ENCODE results near the gene BCDIN3D. TPM values are rescaled to one million over a fixed set of nuclear protein-coding genes. Genes with fewer than 3 reads are reported as not detected.

The BCDIN3D gene
- total and polyA plus RNA-seq, 9 of the 15 experiments (the other 6 are each of a cell fraction or from before 2014, with no cell fraction given) = 3.7 to 6.9 (median 5.6) TPM

DNA sequence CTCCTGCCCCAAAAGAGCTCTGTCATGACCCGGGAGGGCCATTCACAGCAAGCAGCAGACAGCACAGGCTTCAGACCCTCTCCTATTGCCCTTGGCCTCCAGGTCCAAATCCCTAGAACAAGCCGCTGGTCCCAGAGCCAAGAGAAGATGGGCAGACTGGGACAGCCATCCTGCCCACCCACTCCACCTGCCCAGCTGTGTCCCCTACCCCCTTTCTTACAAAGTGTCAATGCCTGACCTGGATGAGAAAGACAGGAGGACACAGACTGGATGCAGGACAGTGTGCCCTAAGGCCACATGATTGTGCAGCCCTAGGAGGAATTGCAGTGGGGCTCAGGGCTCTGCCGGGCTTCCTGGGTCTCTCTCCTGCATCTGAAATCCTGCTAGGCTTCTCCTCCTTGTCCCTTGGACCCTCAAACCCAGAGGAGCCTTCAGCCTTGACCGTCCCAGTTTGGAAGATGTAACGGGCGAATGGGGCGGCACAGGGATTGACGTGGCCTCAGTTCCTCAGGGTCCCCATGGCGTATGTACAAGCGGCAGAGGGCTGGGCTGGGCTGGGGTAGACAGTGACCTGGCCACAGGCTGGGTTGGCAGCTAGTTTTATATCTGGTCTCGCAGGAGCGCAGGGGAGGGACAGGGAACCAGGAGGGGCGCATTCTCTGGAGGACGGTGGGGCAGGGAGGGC is 27.1 kb upstream of the BCDIN3D start:
- intact Hi-C loops (cut with micrococcal nuclease) = loop anchor here (5.0 kb wide), 3 partner anchors 42 to 182 kb away; no protein-coding TSS in a partner anchor
- in situ Hi-C loops (cut with MboI) = loop anchor here (5.0 kb wide), 2 partner anchors 92 to 197 kb away; partner anchors contain the start of gene AQP5
- no peaks in the 10 kb centered on the region for H3K36me3 ChIP-seq (ENCODE audit: control insufficient read depth, insufficient read depth, low read length)
- DNase-seq (ENCODE audit: extremely low read depth in 1 of 4, low spot score in 3 of 4) (no peak), ATAC-seq (no peak), FAIRE-seq (no peak)
- H3K79me2 ChIP-seq (ENCODE audit: control insufficient read depth, insufficient read depth, low read length) = no peaks in the 10 kb centered on the region
- H3K9me1 ChIP-seq (ENCODE audit: control insufficient read depth, insufficient read depth, low read length) = no peaks in the 10 kb centered on the region
- peaks cover 39 to 46% of the 10 kb centered on the region in 2 experiments for H3K4me1 ChIP-seq (replicated peaks in 1 of 2; ENCODE audit: control insufficient read depth in 2 of 2, insufficient read depth in 2 of 2, low read length in 2 of 2)
- ChIA-PET POLR2A (interaction anchor here (0.6 to 1.2 kb wide), 4 partner anchors 12 to 191 kb away, joined by 3 to 4 read pairs (median 3); no protein-coding TSS in a partner anchor), CTCF (ENCODE audit: low intra/inter-chr PET ratio) (interaction anchor here (0.6 kb wide), 1 partner anchor 185 kb away, joined by 3 read pairs; no protein-coding TSS in a partner anchor)
- 84% methylated on average over 6 of the region's 14 CpGs for WGBS (ENCODE audit: insufficient coverage, low coverage, missing lambda C conversion rate)
- H3K27ac ChIP-seq (ENCODE audit: extremely low read depth, low read depth, low read length) = no peak overlapping the region; the same call in 2 of the 3 replicates
- H3K9me3 ChIP-seq (replicated peaks; ENCODE audit: control insufficient read depth, insufficient read depth, low read depth, low read length) = no peaks in the 10 kb centered on the region
- peak overlapping the region; percentile 7; the same call in 1 of the 2 replicates for H2AFZ ChIP-seq (ENCODE audit: low read depth, low read length)
- H3K4me2 ChIP-seq (ENCODE audit: insufficient read depth, low read length) = no peak overlapping the region; the same call in 1 of the 2 replicates
- no peaks in the 10 kb centered on the region for H4K20me1 ChIP-seq (replicated peaks; ENCODE audit: control insufficient read depth, insufficient read depth, low read length)
- no TSS peak for BruUV-seq (replicated peaks)
- no peak overlapping the region for H3K4me3 ChIP-seq
- H3K9ac ChIP-seq (ENCODE audit: insufficient read depth in 1 of 2, low read depth in 2 of 2, low read length in 2 of 2) = peak overlapping the region in 1 of 2 experiments; percentile 73; a peak in 2 of 4 replicates
- peaks cover 0 to 8% of the 10 kb centered on the region in 2 experiments; a peak in 2 of 5 replicates for H3K27me3 ChIP-seq (ENCODE audit: control insufficient read depth in 2 of 2, insufficient read depth in 2 of 2, low read length in 2 of 2)
- no peak for TF ChIP-seq FOSL1 (tag; conservative IDR thresholded peaks at IDR 0.05)
- no peak for TF ChIP-seq HNRNPH1 (optimal IDR thresholded peaks at IDR 0.05; ENCODE audit: low read depth, low read length)
- no peak for TF ChIP-seq ILK (tag; IDR thresholded peaks at IDR 0.05; ENCODE audit: borderline replicate concordance, low read depth)
- no peak for TF ChIP-seq NCOA6 (IDR thresholded peaks at IDR 0.05)
- TF ChIP-seq NR2C1 (IDR thresholded peaks at IDR 0.05) = no peak
- TF ChIP-seq NR2C1 (tag; IDR thresholded peaks at IDR 0.05) = no peak
- TF ChIP-seq ELK3 (CRISPR knock-in tag; IDR thresholded peaks at IDR 0.05) = no peak
- TF ChIP-seq MAX (CRISPR knock-in tag; IDR thresholded peaks at IDR 0.05) = no peak
- TF ChIP-seq FOXJ2 (tag; IDR thresholded peaks at IDR 0.05) = no peak
- TF ChIP-seq THAP12 (CRISPR knock-in tag; IDR thresholded peaks at IDR 0.05) = no peak
- no peak for TF ChIP-seq CHCHD3 (CRISPR knock-in tag; IDR thresholded peaks at IDR 0.05)
- no peak for TF ChIP-seq WHSC1 (IDR thresholded peaks at IDR 0.05; ENCODE audit: low read length)
- TF ChIP-seq, protein P1, sequence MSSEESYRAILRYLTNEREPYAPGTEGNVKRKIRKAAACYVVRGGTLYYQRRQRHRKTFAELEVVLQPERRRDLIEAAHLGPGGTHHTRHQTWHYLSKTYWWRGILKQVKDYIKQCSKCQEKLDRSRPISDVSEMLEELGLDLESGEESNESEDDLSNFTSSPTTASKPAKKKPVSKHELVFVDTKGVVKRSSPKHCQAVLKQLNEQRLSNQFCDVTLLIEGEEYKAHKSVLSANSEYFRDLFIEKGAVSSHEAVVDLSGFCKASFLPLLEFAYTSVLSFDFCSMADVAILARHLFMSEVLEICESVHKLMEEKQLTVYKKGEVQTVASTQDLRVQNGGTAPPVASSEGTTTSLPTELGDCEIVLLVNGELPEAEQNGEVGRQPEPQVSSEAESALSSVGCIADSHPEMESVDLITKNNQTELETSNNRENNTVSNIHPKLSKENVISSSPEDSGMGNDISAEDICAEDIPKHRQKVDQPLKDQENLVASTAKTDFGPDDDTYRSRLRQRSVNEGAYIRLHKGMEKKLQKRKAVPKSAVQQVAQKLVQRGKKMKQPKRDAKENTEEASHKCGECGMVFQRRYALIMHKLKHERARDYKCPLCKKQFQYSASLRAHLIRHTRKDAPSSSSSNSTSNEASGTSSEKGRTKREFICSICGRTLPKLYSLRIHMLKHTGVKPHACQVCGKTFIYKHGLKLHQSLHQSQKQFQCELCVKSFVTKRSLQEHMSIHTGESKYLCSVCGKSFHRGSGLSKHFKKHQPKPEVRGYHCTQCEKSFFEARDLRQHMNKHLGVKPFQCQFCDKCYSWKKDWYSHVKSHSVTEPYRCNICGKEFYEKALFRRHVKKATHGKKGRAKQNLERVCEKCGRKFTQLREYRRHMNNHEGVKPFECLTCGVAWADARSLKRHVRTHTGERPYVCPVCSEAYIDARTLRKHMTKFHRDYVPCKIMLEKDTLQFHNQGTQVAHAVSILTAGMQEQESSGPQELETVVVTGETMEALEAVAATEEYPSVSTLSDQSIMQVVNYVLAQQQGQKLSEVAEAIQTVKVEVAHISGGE (CRISPR knock-in tag; IDR thresholded peaks at IDR 0.05) = no peak
- TF ChIP-seq NRF1 (conservative IDR thresholded peaks at IDR 0.05 in 1 of 2, IDR thresholded peaks at IDR 0.05 in 1 of 2) = no peak
